ENCODE measurements around the gene NOS1.

The NOS1 gene

GRCh38 chr12:117343849-117344248, 17.6 kb downstream of the NOS1 start:
- no peak overlapping the region for H3K27ac ChIP-seq
- TF ChIP-seq ZFX (IDR thresholded peaks at IDR 0.05; ENCODE audit: borderline replicate concordance) (no peak), CTCF (IDR thresholded peaks at IDR 0.05) (no peak)

- no peak overlapping the region for H3K27ac ChIP-seq
- no peak for TF ChIP-seq ZFX (IDR thresholded peaks at IDR 0.05; ENCODE audit: borderline replicate concordance)
- no peak for TF ChIP-seq CTCF (IDR thresholded peaks at IDR 0.05)
These were observed 18.1 kb downstream of the NOS1 start for GRCh38 chr12:117343296-117343695.

GRCh38 chr12:117342682-117343081, 18.7 kb downstream of the NOS1 start:
- H3K27ac ChIP-seq = no peak overlapping the region
- no peak for TF ChIP-seq CTCF (IDR thresholded peaks at IDR 0.05)
- TF ChIP-seq ZFX (IDR thresholded peaks at IDR 0.05; ENCODE audit: borderline replicate concordance) = no peak

GRCh38 chr12:117342247-117342646, 19.2 kb downstream of the NOS1 start:
- no peak overlapping the region for H3K27ac ChIP-seq
- TF ChIP-seq CTCF (IDR thresholded peaks at IDR 0.05) (no peak), ZFX (IDR thresholded peaks at IDR 0.05; ENCODE audit: borderline replicate concordance) (no peak)

- TF ChIP-seq CTCF (IDR thresholded peaks at IDR 0.05) (no peak), ZFX (IDR thresholded peaks at IDR 0.05; ENCODE audit: borderline replicate concordance) (no peak)
- H3K27ac ChIP-seq = no peak overlapping the region
These were observed 22.3 kb downstream of the NOS1 start for GRCh38 chr12:117339104-117339503.

- TF ChIP-seq ZFX (IDR thresholded peaks at IDR 0.05; ENCODE audit: borderline replicate concordance) (no peak), CTCF (IDR thresholded peaks at IDR 0.05) (no peak)
- no peak overlapping the region for H3K27ac ChIP-seq
These were observed 26.4 kb downstream of the NOS1 start for GRCh38 chr12:117334855-117335587.

- TF ChIP-seq ZFX (IDR thresholded peaks at IDR 0.05; ENCODE audit: borderline replicate concordance) (no peak), CTCF (IDR thresholded peaks at IDR 0.05) (no peak)
- H3K27ac ChIP-seq = no peak overlapping the region
These were observed 27.4 kb downstream of the NOS1 start for GRCh38 chr12:117334051-117334450.

Measured in 22Rv1 (cell line).